GM12874 (cell line): ENCODE results near the gene C1orf21.

Source experiments
- CTCF ChIP-seq: IDR thresholded peaks from 2 replicates; pipeline ENCODE4 v1.5.1; 2011; ENCODE audit warnings: low read depth, mild to moderate bottlenecking, control low read depth, low read length, moderate library complexity; ENCODE audit not compliant: insufficient read depth

Gene C1orf21

GRCh38 chr1:184641894-184642293 lies 255.1 kb downstream of the C1orf21 start:
- no peak for TF ChIP-seq CTCF

GRCh38 chr1:184643661-184644060 lies 256.8 kb downstream of the C1orf21 start:
- TF ChIP-seq CTCF = no peak

- no peak for TF ChIP-seq CTCF
Observed at GRCh38 chr1:184644771-184645170, 257.9 kb downstream of the C1orf21 start.

- TF ChIP-seq CTCF = no peak
Observed at GRCh38 chr1:184646178-184646701, 259.4 kb downstream of the C1orf21 start.

GRCh38 chr1:184646824-184647223 lies 260.0 kb downstream of the C1orf21 start:
- no peak for TF ChIP-seq CTCF

GRCh38 chr1:184647471-184647870 lies 260.6 kb downstream of the C1orf21 start:
- TF ChIP-seq CTCF = no peak

- no peak for TF ChIP-seq CTCF
Observed at GRCh38 chr1:184648160-184648855, 261.5 kb downstream of the C1orf21 start.
